Calu3 (cell line): ENCODE data around the gene MEF2A. TPM values are rescaled to one million over a fixed set of nuclear protein-coding genes. Genes with fewer than 3 reads are reported as not detected.

Experiments
- BruUV-seq: library from RNA; stranded (reverse); fragments of 400-500 nt; replicated peaks from 2 replicates; lab custom pipeline; 2021; lab: Mats Ljungman, UMichigan
- CTCF ChIA-PET: fragments of 300-600 bp; sonication (Branson Sonifier 250); formaldehyde crosslinking; loops from one replicate; lab custom pipeline; 2022; ENCODE audit warnings: antibody characterized with exemption; lab: Charles Lee
- DNase-seq: peaks from one replicate; pipeline ENCODE4 v3.0.0; 2022
- H3K27ac Mint-ChIP-seq: one replicate; pipeline ENCODE4 v1.8.0; 2022; ENCODE audit warnings: mixed read lengths; ENCODE audit not compliant: unreplicated experiment
- H3K27me3 Mint-ChIP-seq: one replicate; pipeline ENCODE4 v1.8.0; 2022; ENCODE audit warnings: mixed read lengths; ENCODE audit not compliant: unreplicated experiment
- H3K36me3 Mint-ChIP-seq: one replicate; pipeline ENCODE4 v1.8.0; 2022; ENCODE audit warnings: mild to moderate bottlenecking, moderate library complexity, mixed read lengths; ENCODE audit not compliant: insufficient read depth, unreplicated experiment
- H3K4me1 Mint-ChIP-seq: one replicate; pipeline ENCODE4 v1.8.0; 2022; ENCODE audit warnings: mild to moderate bottlenecking, low read depth, mixed read lengths; ENCODE audit not compliant: unreplicated experiment
- H3K4me3 Mint-ChIP-seq: one replicate; pipeline ENCODE4 v1.8.0; 2022; ENCODE audit warnings: mild to moderate bottlenecking, low read depth, moderate library complexity, mixed read lengths; ENCODE audit not compliant: unreplicated experiment
- H3K9me3 Mint-ChIP-seq: one replicate; pipeline ENCODE4 v1.8.0; 2022; ENCODE audit warnings: low read depth, mixed read lengths; ENCODE audit not compliant: unreplicated experiment
- CTCF ChIP-seq: fragments of 200-600 bp; IDR thresholded peaks from one replicate; pipeline ENCODE4 v1.8.0; 2022; ENCODE audit warnings: antibody characterized with exemption; ENCODE audit not compliant: unreplicated experiment
- intact Hi-C: fragments of 100-400 bp; cut with micrococcal nuclease; formaldehyde crosslinking; loops from one replicate; pipeline ENCODE4 v1.10.0; 2022; ENCODE audit not compliant: unreplicated experiment
- total RNA-seq: library from RNA; stranded (reverse); gene quantifications from 2 replicates; pipeline ENCODE4 v1.2.3, GENCODE V29; 2022

MEF2A gene
- total RNA-seq, 1 experiment from 2014 or later: 33.6 TPM

GRCh38 chr15:99722406-99722805 is 156.6 kb downstream of the MEF2A start:
- no peaks in the 10 kb centered on the region for H3K4me1 Mint-ChIP-seq
- intact Hi-C loops: no loop called here
- H3K4me3 Mint-ChIP-seq: no peak overlapping the region
- BruUV-seq: no TSS peak
- no peaks in the 10 kb centered on the region for H3K36me3 Mint-ChIP-seq
- DNase-seq: no peak
- no peak overlapping the region for H3K27ac Mint-ChIP-seq
- no peak for TF ChIP-seq CTCF
- H3K9me3 Mint-ChIP-seq: no peaks in the 10 kb centered on the region
- CTCF ChIA-PET: no interaction called here
- no peaks in the 10 kb centered on the region for H3K27me3 Mint-ChIP-seq

GRCh38 chr15:99726333-99726732 is 160.5 kb downstream of the MEF2A start:
- no peak for TF ChIP-seq CTCF
- H3K4me1 Mint-ChIP-seq: no peaks in the 10 kb centered on the region
- no peak for DNase-seq
- CTCF ChIA-PET: no interaction called here
- no peaks in the 10 kb centered on the region for H3K27me3 Mint-ChIP-seq
- H3K27ac Mint-ChIP-seq: no peak overlapping the region
- intact Hi-C loops: no loop called here
- H3K36me3 Mint-ChIP-seq: no peaks in the 10 kb centered on the region
- H3K4me3 Mint-ChIP-seq: no peak overlapping the region
- no peaks in the 10 kb centered on the region for H3K9me3 Mint-ChIP-seq
- BruUV-seq: no TSS peak

GRCh38 chr15:99727330-99727729 is 161.5 kb downstream of the MEF2A start:
- no TSS peak for BruUV-seq
- no peaks in the 10 kb centered on the region for H3K27me3 Mint-ChIP-seq
- H3K36me3 Mint-ChIP-seq: peaks cover 3% of the 10 kb centered on the region
- no peak overlapping the region for H3K27ac Mint-ChIP-seq
- no peak for DNase-seq
- CTCF ChIA-PET: no interaction called here
- peaks cover 5% of the 10 kb centered on the region for H3K4me1 Mint-ChIP-seq
- no peak for TF ChIP-seq CTCF
- intact Hi-C loops: no loop called here
- no peaks in the 10 kb centered on the region for H3K9me3 Mint-ChIP-seq
- H3K4me3 Mint-ChIP-seq: no peak overlapping the region

GRCh38 chr15:99727733-99728132 is 161.9 kb downstream of the MEF2A start:
- no peaks in the 10 kb centered on the region for H3K9me3 Mint-ChIP-seq
- no peaks in the 10 kb centered on the region for H3K27me3 Mint-ChIP-seq
- H3K4me3 Mint-ChIP-seq: no peak overlapping the region
- intact Hi-C loops: no loop called here
- peaks cover 6% of the 10 kb centered on the region for H3K36me3 Mint-ChIP-seq
- CTCF ChIA-PET: no interaction called here
- no TSS peak for BruUV-seq
- no peak for DNase-seq
- peaks cover 7% of the 10 kb centered on the region for H3K4me1 Mint-ChIP-seq
- no peak for TF ChIP-seq CTCF
- no peak overlapping the region for H3K27ac Mint-ChIP-seq
